HS-27A (cell line): ENCODE data around the gene ASIC4.

Source experiments
- DNase-seq: peaks from one replicate; pipeline ENCODE4 v3.0.0-alpha.2; 2012; ENCODE audit warnings: low read depth, missing footprints

Gene ASIC4

GRCh38 chr2:219552382-219553167, 38.3 kb downstream of the ASIC4 start:
- no peak for DNase-seq

- no peak for DNase-seq
Measured at GRCh38 chr2:219553168-219553417, 38.8 kb downstream of the ASIC4 start.

- DNase-seq = no peak
Measured at GRCh38 chr2:219553463-219553963, 39.2 kb downstream of the ASIC4 start.

DNA sequence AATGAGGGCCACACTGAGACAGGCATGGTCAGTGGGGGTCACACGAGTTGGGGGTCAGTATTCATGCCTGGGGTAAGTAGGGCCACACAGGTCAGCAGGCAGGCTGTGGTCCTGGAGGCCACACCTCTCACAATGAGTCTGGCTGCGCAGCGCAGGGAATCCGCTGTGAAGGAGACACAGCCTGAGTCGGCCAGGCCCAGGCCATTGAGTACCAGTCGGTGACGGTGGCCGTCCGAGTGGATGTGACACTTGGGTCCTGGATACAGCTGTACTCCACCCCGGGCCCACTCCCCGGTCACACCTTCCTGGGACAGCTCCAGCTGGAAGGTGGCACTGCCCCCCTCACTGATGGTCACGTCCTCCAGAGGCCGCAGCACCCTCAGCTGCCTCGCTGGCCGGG, 40.1 kb downstream of the ASIC4 start:
- DNase-seq = no peak

- no peak for DNase-seq
Measured at GRCh38 chr2:219555956-219556355, 41.7 kb downstream of the ASIC4 start.

GRCh38 chr2:219556413-219556812, 42.1 kb downstream of the ASIC4 start:
- DNase-seq = no peak

GRCh38 chr2:219557320-219557719, 43.0 kb downstream of the ASIC4 start:
- DNase-seq = no peak

- no peak for DNase-seq
Measured at GRCh38 chr2:219557791-219558785, 43.8 kb downstream of the ASIC4 start.

DNA sequence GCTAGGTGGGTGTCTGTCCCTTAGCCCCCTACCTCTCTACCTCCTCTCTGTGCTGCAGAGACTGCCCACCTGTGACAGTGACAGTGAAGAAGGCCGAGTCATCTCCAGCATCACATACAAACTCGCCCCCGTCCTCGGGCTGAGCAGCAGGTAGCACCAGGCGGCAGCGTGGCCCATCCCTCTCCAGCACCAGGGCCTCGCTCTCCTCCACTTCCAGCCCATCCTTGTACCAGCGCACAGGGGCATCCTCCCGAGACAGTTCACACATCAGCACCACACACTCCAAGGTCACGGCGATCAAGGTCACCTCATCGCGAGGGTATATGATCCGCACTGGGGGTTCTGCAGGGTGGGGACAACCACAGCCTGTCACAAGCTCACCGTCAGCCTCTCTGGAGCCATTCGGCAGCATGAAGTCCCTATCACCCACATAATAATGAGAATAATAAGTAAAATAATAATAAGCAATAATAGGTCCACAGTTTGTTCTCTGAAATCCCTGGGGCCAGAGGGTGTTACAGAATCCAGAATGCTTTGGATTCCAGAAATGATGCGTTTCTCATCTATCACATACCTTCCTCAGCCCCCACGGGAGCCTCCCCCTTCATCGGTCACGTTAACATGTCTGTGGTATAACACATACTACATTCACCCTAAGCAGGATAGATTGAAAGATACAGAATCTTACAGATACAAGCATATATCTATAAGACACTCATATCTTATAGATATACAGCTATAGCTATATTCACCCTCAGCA, 45.1 kb downstream of the ASIC4 start:
- no peak for DNase-seq

DNA sequence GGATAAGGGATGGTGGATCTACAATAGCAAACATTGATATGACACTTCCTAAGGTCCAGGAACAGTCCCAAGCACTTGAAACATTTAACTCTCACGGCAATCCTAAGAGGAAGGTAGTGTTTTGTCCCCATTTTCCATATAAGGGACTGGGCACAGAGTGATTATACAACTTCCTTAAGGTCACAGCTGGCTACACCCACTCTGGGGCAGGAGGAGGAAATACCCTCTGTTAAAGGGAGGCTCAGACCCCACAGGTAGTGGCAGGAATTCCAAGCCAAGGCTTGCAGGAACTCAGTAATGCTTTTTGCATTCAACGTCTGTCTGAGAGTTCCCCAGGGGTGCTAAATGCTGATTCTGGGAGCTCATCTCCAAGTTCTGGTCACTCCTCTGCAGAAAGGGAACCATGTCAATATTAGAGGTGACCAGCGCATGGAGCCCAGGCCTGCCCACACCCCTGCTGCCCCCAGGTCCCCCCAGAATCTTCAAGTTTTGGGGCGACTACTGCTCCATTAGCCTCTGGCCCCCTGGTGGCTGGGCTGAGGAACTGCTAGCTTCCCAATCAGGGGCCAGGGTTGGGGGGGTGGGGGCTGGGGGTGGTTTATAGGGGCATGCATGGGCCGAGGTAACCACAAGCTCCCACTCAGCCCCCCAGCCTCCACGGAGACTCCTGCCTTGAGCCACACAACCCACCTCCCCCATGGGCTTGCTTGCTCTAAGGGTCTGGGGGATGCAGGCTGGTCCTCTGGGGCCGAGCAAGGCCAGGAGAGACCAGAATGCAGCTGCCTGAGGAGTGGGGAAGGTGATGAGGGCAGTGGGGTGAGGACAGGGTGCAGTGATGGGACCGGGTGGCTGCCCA, 46.0 kb downstream of the ASIC4 start:
- no peak for DNase-seq

DNA sequence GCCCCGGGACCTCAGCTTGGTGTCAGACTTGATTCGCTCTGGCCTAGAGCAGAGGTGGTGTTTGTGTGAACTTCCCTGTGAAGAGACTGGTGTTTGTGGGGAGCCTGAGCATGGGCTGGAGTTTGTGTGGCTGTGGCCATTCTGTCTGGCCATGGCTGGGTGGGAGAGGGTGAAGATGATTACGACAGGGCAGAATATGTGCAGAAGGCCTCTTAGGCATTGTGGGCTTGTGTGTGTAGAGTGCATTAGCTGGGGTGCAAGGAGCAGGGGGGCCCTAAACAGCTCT, 46.6 kb downstream of the ASIC4 start:
- DNase-seq = no peak

- DNase-seq = no peak
Measured at GRCh38 chr2:219561179-219562048, 47.1 kb downstream of the ASIC4 start.

GRCh38 chr2:219562049-219563020, 48.1 kb downstream of the ASIC4 start:
- no peak for DNase-seq

- no peak for DNase-seq
Measured at GRCh38 chr2:219563271-219563928, 49.1 kb downstream of the ASIC4 start.

GRCh38 chr2:219565130-219566080, 51.1 kb downstream of the ASIC4 start:
- DNase-seq = no peak

GRCh38 chr2:219566640-219567039, 52.4 kb downstream of the ASIC4 start:
- no peak for DNase-seq

DNA sequence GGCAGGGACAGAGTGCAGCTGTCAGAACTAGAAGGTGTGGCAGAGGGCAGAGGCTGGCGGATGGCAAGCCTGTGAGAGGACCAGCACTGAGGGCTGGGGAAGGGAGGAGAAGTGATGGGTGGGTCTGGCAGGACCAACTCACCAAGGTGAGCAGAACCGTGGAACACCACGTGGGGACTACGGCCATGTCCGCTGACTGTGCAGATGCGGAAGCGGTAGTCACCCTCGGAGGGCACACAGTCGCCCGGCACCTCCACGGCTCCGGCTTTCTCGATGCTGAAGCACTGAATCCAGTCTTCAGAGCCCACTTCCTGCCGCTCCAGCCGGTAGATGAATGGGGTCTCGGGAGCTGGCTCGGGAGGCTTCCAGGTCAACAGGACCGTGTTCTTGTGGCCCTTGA, 52.8 kb downstream of the ASIC4 start:
- DNase-seq = no peak
